BJ (cell line): ENCODE data around the gene MARS1. TPM values are rescaled to one million over a fixed set of nuclear protein-coding genes. Genes with fewer than 3 reads are reported as not detected.
"Not testable (repeated sequence)": the region's sequence is repeated elsewhere in the genome, so short reads cannot be mapped to it uniquely, and the experiment has no call there.

Source experiments
- CTCF ChIA-PET: fragments of 350-600 bp; formaldehyde crosslinking; extraction: SDS; loops from one replicate; lab custom pipeline; 2021; ENCODE audit warnings: antibody characterized with exemption, inconsistent platforms; lab: Yijun Ruan, JAX
- POLR2A ChIA-PET: fragments of 300-600 bp; sonication (Branson Sonifier 250); formaldehyde crosslinking; extraction: SDS; loops from one replicate; lab custom pipeline; 2021; ENCODE audit warnings: antibody characterized with exemption; lab: Charles Lee
- DNase-seq: peaks from one replicate; pipeline ENCODE4 v3.0.0-alpha.2; 2011; ENCODE audit warnings: low read depth
- H3K27me3 ChIP-seq: 2 replicates; pipeline ENCODE4 v1.6.0; 2011; ENCODE audit warnings: low read length; ENCODE audit not compliant: control insufficient read depth, insufficient read depth
- H3K36me3 ChIP-seq: 2 replicates; pipeline ENCODE4 v1.5.1; 2011; ENCODE audit warnings: low read length; ENCODE audit not compliant: control insufficient read depth, insufficient read depth
- H3K4me3 ChIP-seq: 2 replicates; pipeline ENCODE4 v1.5.1; 2011; ENCODE audit warnings: low read depth, mild to moderate bottlenecking, control low read depth, low read length
- polyA plus RNA-seq: library from polyadenylated mRNA; depleted of rRNA; stranded (reverse); fragments of >200 nt; gene quantifications from 2 replicates; pipeline ENCODE4 v1.2.3, GENCODE V29; 2011
- TF ChIP-seq, protein P1 (sequence below): IDR thresholded peaks from 2 replicates; pipeline ENCODE4 v1.5.1; 2011; ENCODE audit warnings: low read depth, mild to moderate bottlenecking, control low read depth, inconsistent platforms, low read length, moderate library complexity; ENCODE audit not compliant: insufficient read depth

MARS1 gene
- polyA plus RNA-seq, 1 experiment = 378 TPM

DNA sequence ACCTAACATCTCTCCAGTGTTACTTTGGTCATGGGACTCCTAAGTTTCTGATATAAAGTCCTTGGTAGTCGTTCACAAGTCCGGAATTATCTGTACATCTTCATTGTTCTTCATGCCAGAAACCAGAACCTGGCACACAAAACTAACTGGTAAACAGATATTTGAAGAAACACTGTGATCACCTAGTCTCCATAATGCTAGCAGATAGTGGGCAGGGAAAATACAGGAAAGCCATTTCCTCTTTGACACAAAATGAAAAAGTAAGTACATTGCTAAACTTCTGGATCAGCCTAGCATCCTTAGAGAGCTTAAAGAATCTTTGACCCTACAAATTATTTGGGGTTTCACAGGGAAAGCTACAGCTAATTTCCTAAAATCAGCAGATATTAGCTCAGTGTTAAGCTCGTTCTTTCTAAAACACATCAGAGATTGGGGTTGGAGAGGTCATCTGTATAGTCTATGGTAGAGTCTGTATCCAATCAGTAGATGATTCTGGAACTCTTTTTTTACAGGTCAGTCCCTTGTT lies 27.6 kb downstream of the MARS1 start:
- POLR2A ChIA-PET = no interaction called here
- DNase-seq = no peak
- Histone ChIP-seq H3K4me3 (no peak overlapping the region), H3K27me3 (no peaks in the 10 kb centered on the region), H3K36me3 (peaks cover 49% of the 10 kb centered on the region)
- CTCF ChIA-PET = no interaction called here
- TF ChIP-seq, protein P1, sequence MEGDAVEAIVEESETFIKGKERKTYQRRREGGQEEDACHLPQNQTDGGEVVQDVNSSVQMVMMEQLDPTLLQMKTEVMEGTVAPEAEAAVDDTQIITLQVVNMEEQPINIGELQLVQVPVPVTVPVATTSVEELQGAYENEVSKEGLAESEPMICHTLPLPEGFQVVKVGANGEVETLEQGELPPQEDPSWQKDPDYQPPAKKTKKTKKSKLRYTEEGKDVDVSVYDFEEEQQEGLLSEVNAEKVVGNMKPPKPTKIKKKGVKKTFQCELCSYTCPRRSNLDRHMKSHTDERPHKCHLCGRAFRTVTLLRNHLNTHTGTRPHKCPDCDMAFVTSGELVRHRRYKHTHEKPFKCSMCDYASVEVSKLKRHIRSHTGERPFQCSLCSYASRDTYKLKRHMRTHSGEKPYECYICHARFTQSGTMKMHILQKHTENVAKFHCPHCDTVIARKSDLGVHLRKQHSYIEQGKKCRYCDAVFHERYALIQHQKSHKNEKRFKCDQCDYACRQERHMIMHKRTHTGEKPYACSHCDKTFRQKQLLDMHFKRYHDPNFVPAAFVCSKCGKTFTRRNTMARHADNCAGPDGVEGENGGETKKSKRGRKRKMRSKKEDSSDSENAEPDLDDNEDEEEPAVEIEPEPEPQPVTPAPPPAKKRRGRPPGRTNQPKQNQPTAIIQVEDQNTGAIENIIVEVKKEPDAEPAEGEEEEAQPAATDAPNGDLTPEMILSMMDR = no peak

- Histone ChIP-seq H3K36me3 (peaks cover 49% of the 10 kb centered on the region), H3K4me3 (no peak overlapping the region), H3K27me3 (no peaks in the 10 kb centered on the region)
- DNase-seq = no peak
- ChIA-PET CTCF (no interaction called here), POLR2A (no interaction called here)
- TF ChIP-seq, protein P1 = no peak
Measured at GRCh38 chr12:57515934-57516541, 28.2 kb downstream of the MARS1 start.

DNA sequence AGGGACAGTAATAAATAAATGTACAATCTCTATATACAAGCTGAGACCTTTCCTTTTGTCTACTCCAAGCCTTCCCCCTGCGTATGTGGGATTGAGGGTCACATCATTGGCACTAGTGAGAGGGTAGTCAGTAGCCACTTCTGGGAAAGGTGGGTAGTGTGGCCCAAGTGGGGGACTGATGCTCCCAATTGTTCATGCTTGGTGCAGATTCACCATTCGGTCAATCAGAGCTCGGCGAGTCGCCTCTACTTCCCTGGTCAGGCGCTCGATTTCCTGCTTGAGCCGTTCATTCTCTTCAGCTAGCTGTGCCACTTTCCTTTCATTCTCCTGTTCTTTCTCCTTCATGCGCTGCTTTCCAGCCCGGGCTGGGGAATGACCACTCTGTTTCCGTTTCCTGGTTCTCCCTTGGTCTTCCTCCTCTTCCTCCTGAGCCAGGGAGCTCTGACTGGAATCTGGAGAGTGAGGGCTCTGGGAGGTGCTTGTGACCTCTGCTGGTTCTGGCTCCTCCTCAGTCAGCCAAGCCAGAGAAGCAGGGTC lies 28.8 kb downstream of the MARS1 start:
- ChIA-PET POLR2A (no interaction called here), CTCF (no interaction called here)
- peaks cover 42% of the 10 kb centered on the region for H3K36me3 ChIP-seq
- DNase-seq = no peak
- H3K4me3 ChIP-seq = no peak overlapping the region
- TF ChIP-seq, protein P1 = no peak
- H3K27me3 ChIP-seq = no peaks in the 10 kb centered on the region

- POLR2A ChIA-PET = interaction anchor here (0.9 kb wide), 1 partner anchor 51 kb away, joined by 3 read pairs; no protein-coding TSS in a partner anchor
- no peak overlapping the region for H3K4me3 ChIP-seq
- peaks cover 37% of the 10 kb centered on the region for H3K36me3 ChIP-seq
- peak; percentile 26 for DNase-seq
- TF ChIP-seq, protein P1 = no peak
- CTCF ChIA-PET = no interaction called here
- no peaks in the 10 kb centered on the region for H3K27me3 ChIP-seq
Measured at GRCh38 chr12:57517187-57517586, 29.3 kb downstream of the MARS1 start.

DNA sequence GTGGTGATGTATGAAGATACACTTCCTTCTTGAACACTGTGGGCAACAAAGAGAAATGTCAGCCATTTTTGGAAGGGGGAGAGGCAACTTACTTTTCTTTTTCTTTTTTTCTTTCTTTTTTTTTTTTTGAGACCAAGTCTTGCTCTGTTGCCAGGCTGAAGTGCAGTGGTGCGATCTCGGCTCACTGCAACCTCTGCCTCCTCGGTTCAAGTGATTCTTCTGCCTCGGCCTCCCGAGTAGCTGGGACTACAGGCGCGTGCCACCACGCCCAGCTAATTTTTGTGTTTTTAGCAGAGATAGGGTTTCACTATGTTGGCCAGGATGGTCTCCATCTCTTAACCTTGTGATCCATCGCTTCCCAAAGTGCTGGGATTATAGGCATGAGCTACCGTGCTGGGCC lies 29.9 kb downstream of the MARS1 start:
- Histone ChIP-seq H3K4me3 (peak overlapping the region; percentile 76), H3K36me3 (peaks cover 33% of the 10 kb centered on the region)
- not testable (repeated sequence) for DNase-seq, H3K27me3 ChIP-seq
- ChIA-PET CTCF (interaction anchor here (0.8 kb wide), 1 partner anchor 55 kb away, joined by 4 read pairs; no protein-coding TSS in a partner anchor), POLR2A (interaction anchor here (0.6 to 0.9 kb wide), 2 partner anchors 52 to 126 kb away, joined by 3 to 4 read pairs; no protein-coding TSS in a partner anchor)
